Suppressor macrophage (primary cell): ENCODE results near the gene CIAO2A.
A peak's percentile ranks its signal among the peaks of the same experiment; 100 is the strongest.

ENCODE experiments used
- DNase-seq, 4 experiments: peaks; one replicate each; pipeline ENCODE4 v3.0.0-alpha.2; 2020 to 2022

Gene CIAO2A

GRCh38 chr15:64037966-64038365 lies 55.7 kb downstream of the CIAO2A start:
- DNase-seq = peak in 3 of 4 experiments; percentile 31 to 54 (median 50)

GRCh38 chr15:64037116-64037515 lies 56.5 kb downstream of the CIAO2A start:
- peak; percentile 41 to 71 (median 52) for DNase-seq

- no peak for DNase-seq
These were observed 58.1 kb downstream of the CIAO2A start for GRCh38 chr15:64035525-64035924.

GRCh38 chr15:64034519-64034918 lies 59.1 kb downstream of the CIAO2A start:
- no peak for DNase-seq

- no peak for DNase-seq
These were observed 61.3 kb downstream of the CIAO2A start for GRCh38 chr15:64032329-64032728.

- DNase-seq = no peak
These were observed 63.5 kb downstream of the CIAO2A start for GRCh38 chr15:64030123-64030522.

- DNase-seq = no peak
These were observed 64.0 kb downstream of the CIAO2A start for GRCh38 chr15:64029633-64030032.

GRCh38 chr15:64029110-64029509 lies 64.5 kb downstream of the CIAO2A start:
- DNase-seq = no peak

GRCh38 chr15:64026591-64026990 lies 67.0 kb downstream of the CIAO2A start:
- DNase-seq = no peak

- peak in 1 of 4 experiments; percentile 14 for DNase-seq
These were observed 69.2 kb downstream of the CIAO2A start for GRCh38 chr15:64024172-64025050.

- no peak for DNase-seq
These were observed 70.4 kb downstream of the CIAO2A start for GRCh38 chr15:64023220-64023619.

GRCh38 chr15:64022571-64022970 lies 71.1 kb downstream of the CIAO2A start:
- no peak for DNase-seq
